Ishikawa (cell line): ENCODE results near the gene CNTNAP5.

Experiments used
- CEBPB ChIP-seq: IDR thresholded peaks from 2 replicates; pipeline ENCODE4 v1.6.1; 2012
- CREB1 ChIP-seq: IDR thresholded peaks from 2 replicates; pipeline ENCODE4 v1.6.1; 2012; ENCODE audit warnings: low read depth
- EGR1 ChIP-seq: IDR thresholded peaks from 2 replicates; pipeline ENCODE4 v1.6.1; 2012
- EP300 ChIP-seq: IDR thresholded peaks from 2 replicates; pipeline ENCODE4 v1.6.1; 2012; ENCODE audit warnings: borderline replicate concordance
- FOXM1 ChIP-seq: IDR thresholded peaks from 2 replicates; pipeline ENCODE4 v1.6.1; 2012; ENCODE audit warnings: low read depth, borderline replicate concordance
- MAX ChIP-seq: IDR thresholded peaks from 2 replicates; pipeline ENCODE4 v1.6.1; 2012
- NFIC ChIP-seq: IDR thresholded peaks from 2 replicates; pipeline ENCODE4 v1.6.1; 2012
- RAD21 ChIP-seq: IDR thresholded peaks from 2 replicates; pipeline ENCODE4 v1.6.1; 2012; ENCODE audit warnings: low read depth
- REST ChIP-seq: IDR thresholded peaks from 2 replicates; pipeline ENCODE4 v1.6.1; 2012; ENCODE audit warnings: low read depth, mild to moderate bottlenecking
- TAF1 ChIP-seq: IDR thresholded peaks from 2 replicates; pipeline ENCODE4 v1.6.1; 2012; ENCODE audit warnings: low read depth, mild to moderate bottlenecking
- TCF12 ChIP-seq: IDR thresholded peaks from 2 replicates; pipeline ENCODE4 v1.6.1; 2012; ENCODE audit warnings: low read depth
- TEAD4 ChIP-seq: IDR thresholded peaks from 2 replicates; pipeline ENCODE4 v1.6.1; 2012
- YY1 ChIP-seq: IDR thresholded peaks from 2 replicates; pipeline ENCODE4 v1.6.1; 2012; ENCODE audit warnings: low read depth
- ZBTB7A ChIP-seq: IDR thresholded peaks from 2 replicates; pipeline ENCODE4 v1.6.1; 2012; ENCODE audit warnings: low read depth
- TF ChIP-seq, protein P1 (sequence below): IDR thresholded peaks from 2 replicates; pipeline ENCODE4 v1.6.1; 2012

Gene CNTNAP5

DNA sequence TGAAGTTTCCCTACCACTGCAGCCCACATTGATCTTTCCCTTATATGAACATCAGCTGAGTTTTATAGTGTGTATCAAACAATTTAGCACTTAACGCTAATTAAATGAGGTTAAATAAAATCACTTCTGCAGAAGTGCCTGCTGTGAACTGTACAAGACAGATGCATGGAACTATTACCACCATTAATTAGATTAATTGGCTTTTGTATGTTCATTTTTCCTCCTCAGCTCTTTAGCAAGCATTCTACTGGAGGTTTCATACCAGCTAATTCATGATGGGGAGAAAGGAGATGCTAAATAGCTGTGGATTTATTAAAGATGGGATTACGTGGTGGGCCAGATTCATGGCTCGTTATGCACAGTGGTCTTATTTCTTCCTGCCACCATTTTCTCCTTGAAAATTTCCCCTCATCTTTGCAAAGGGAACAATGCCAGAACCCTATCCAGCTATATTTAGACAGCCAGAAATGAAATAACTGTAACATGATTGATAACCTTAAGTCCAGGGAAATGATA is 96.7 kb downstream of the CNTNAP5 start:
- no peak for TF ChIP-seq TAF1
- TF ChIP-seq CREB1: no peak
- no peak for TF ChIP-seq NFIC
- no peak for TF ChIP-seq EP300
- no peak for TF ChIP-seq CEBPB
- no peak for TF ChIP-seq MAX
- TF ChIP-seq FOXM1: no peak
- no peak for TF ChIP-seq ZBTB7A
- no peak for TF ChIP-seq YY1
- TF ChIP-seq TCF12: no peak
- TF ChIP-seq, protein P1, sequence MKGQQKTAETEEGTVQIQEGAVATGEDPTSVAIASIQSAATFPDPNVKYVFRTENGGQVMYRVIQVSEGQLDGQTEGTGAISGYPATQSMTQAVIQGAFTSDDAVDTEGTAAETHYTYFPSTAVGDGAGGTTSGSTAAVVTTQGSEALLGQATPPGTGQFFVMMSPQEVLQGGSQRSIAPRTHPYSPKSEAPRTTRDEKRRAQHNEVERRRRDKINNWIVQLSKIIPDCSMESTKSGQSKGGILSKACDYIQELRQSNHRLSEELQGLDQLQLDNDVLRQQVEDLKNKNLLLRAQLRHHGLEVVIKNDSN: no peak
- TF ChIP-seq REST: no peak
- TF ChIP-seq TEAD4: no peak
- no peak for TF ChIP-seq RAD21

GRCh38 chr2:124122340-124122739 is 97.3 kb downstream of the CNTNAP5 start:
- TF ChIP-seq TAF1 (no peak), EP300 (no peak), TCF12 (no peak), YY1 (no peak)

DNA sequence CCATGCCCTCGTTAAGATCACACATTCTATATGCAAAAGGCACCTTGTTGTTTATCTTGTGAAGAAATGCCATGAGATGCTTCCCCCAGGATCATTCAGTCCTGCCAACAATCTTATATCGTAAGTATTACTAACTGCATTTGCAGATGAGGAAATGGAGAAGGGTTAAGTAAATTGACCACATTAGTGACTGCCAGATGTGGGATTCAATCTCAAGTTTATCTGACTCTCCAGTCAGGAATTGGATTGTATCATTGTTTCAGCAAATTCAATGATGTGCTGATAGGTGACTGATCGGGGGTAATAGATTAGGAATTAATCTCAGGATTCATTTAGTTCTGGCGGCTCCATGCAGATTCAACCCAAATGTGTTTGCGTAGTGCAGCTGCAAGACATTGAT is 106.2 kb downstream of the CNTNAP5 start:
- TF ChIP-seq CEBPB (no peak), CREB1 (no peak), TCF12 (no peak), REST (no peak), FOXM1 (no peak), EGR1 (no peak), ZBTB7A (no peak), RAD21 (no peak), YY1 (no peak), EP300 (no peak), TEAD4 (no peak), NFIC (no peak), MAX (no peak), TAF1 (no peak)
- TF ChIP-seq, protein P1: no peak

- TF ChIP-seq TAF1: no peak
- no peak for TF ChIP-seq NFIC
- TF ChIP-seq ZBTB7A: no peak
- TF ChIP-seq EGR1: no peak
These were observed 111.0 kb downstream of the CNTNAP5 start for GRCh38 chr2:124136110-124136509.

DNA sequence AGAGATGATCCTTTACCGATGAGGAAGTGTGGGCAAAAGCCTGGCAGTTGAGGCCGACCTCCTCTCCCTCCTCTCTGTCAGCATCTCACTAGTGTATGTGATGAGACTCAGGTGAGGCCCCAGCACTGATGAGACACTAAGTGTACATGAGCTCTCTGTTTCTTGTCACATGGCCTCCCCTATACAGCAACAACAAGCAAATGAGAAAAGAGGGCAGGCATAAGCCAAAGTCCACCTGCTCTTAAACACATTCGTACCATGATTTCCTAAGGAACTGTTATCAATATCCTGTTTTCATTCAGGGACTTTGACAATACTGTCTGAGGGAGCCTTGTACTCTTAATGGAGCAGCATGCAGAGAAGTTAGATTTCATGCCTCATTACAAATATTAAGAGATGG is 113.0 kb downstream of the CNTNAP5 start:
- TF ChIP-seq TEAD4 (no peak), ZBTB7A (no peak), MAX (no peak), CREB1 (no peak), TAF1 (no peak), NFIC (no peak), CEBPB (no peak), RAD21 (no peak), REST (no peak)
- TF ChIP-seq, protein P1: no peak
